OCI-LY3 (cell line): Measurements from ENCODE around the gene OXCT1.

Experiments
- H2AFZ ChIP-seq: fragments of 200-600, 300-600 bp; shearing (Covaris generic); 2 replicates; pipeline ENCODE4 v1.6.0; 2014; ENCODE audit warnings: antibody characterized with exemption, low read depth, low read length
- H3K27ac ChIP-seq: fragments of 200-600, 300-600 bp; sonication (generic); 2 replicates; pipeline ENCODE4 v1.5.1; 2014; ENCODE audit warnings: mild to moderate bottlenecking, low read length, moderate library complexity, mixed read lengths
- H3K27me3 ChIP-seq: fragments of 200-600, 300-600 bp; sonication (generic); 2 replicates; pipeline ENCODE4 v1.6.1; 2014; ENCODE audit warnings: low read depth, low read length, mixed read lengths
- H3K36me3 ChIP-seq: fragments of 200-600, 300-600 bp; sonication (generic); replicated peaks from 2 replicates; pipeline ENCODE3; 2014; ENCODE audit warnings: low read depth, low read length, mixed read lengths
- H3K4me1 ChIP-seq: fragments of 300-600, 200-600 bp; sonication (generic); 2 replicates; pipeline ENCODE4 v1.6.1; 2014; ENCODE audit warnings: low read length, mixed read lengths
- H3K4me2 ChIP-seq: fragments of 200-600, 300-600 bp; sonication (generic); 2 replicates; pipeline ENCODE4 v1.6.1; 2014; ENCODE audit warnings: low read length, mixed read lengths
- H3K4me3 ChIP-seq: fragments of 300-600, 200-600 bp; sonication (generic); 2 replicates; pipeline ENCODE4 v1.5.1; 2014; ENCODE audit warnings: antibody characterized with exemption, mild to moderate bottlenecking, low read length, moderate library complexity
- H3K79me2 ChIP-seq: fragments of 300-600, 200-600 bp; shearing (Covaris generic); 2 replicates; pipeline ENCODE4 v1.6.1; 2014; ENCODE audit warnings: mild to moderate bottlenecking, low read length, mixed read lengths
- H3K9ac ChIP-seq: fragments of 300-600, 200-600 bp; shearing (Covaris generic); 2 replicates; pipeline ENCODE4 v1.6.0; 2014; ENCODE audit warnings: mild to moderate bottlenecking, low read length, moderate library complexity
- H3K9me3 ChIP-seq: fragments of 200-600, 300-600 bp; shearing (Covaris generic); 2 replicates; pipeline ENCODE4 v1.6.1; 2014; ENCODE audit warnings: low read length, mixed read lengths; ENCODE audit not compliant: insufficient read depth
- H4K20me1 ChIP-seq: fragments of 200-600, 300-600 bp; sonication (generic); 2 replicates; pipeline ENCODE4 v1.6.1; 2016; ENCODE audit warnings: low read length, mixed read lengths; ENCODE audit not compliant: insufficient read depth
- EZH2phosphoT487 ChIP-seq: fragments of 200-600 bp; shearing (Covaris generic); IDR thresholded peaks from 2 replicates; pipeline ENCODE4 v1.6.1; 2018; ENCODE audit warnings: antibody characterized with exemption, mixed run types, low read depth
- TF ChIP-seq, protein P1 (sequence below): fragments of 200-600, 300-600 bp; sonication (generic); IDR thresholded peaks from 2 replicates; pipeline ENCODE4 v1.5.1; 2014; ENCODE audit warnings: antibody characterized with exemption, low read length, low read depth

Gene OXCT1

GRCh38 chr5:41903892-41904799 lies 33.9 kb upstream of the OXCT1 start, which contains the start of gene RIMOC1:
Gene RIMOC1 (plus strand): TSS chr5:41904344. CDS start chr5:41904368, 24 bp downstream.
- no peaks in the 10 kb centered on the region for H3K27me3 ChIP-seq

DNA sequence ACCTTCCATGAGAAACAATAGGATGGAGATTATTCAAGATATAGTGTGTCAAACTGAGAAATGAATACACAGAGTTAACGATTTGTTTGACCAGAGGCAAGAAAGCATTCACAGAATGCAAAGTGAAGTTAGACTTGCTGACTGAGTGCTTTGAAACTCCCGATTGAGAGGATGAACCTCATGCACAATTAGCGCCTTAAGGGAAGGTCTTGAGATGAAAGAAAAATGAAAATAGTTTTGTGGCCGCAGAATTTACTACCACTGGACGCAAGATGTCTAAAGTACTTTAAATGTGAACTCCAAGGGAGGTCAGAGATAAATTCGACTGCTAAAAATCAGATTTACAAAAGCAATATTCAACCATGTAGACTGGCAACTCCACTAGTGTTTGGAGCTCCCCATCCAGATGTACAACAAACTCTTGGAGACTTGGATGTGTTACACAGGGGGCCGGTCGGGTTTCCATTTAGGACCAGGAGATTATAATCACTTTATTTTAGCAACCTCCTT lies 33.2 kb upstream of the OXCT1 start:
- peaks cover 28% of the 10 kb centered on the region for H3K79me2 ChIP-seq
- H4K20me1 ChIP-seq: no peaks in the 10 kb centered on the region
- H3K27ac ChIP-seq: no peak overlapping the region
- peak overlapping the region; percentile 30; the same call in 1 of the 2 replicates for H2AFZ ChIP-seq
- H3K4me2 ChIP-seq: peak overlapping the region; percentile 90
- H3K9me3 ChIP-seq: no peaks in the 10 kb centered on the region
- H3K36me3 ChIP-seq: no peaks in the 10 kb centered on the region
- H3K4me3 ChIP-seq: peak overlapping the region; percentile 86
- no peak for TF ChIP-seq EZH2phosphoT487
- TF ChIP-seq, protein P1, sequence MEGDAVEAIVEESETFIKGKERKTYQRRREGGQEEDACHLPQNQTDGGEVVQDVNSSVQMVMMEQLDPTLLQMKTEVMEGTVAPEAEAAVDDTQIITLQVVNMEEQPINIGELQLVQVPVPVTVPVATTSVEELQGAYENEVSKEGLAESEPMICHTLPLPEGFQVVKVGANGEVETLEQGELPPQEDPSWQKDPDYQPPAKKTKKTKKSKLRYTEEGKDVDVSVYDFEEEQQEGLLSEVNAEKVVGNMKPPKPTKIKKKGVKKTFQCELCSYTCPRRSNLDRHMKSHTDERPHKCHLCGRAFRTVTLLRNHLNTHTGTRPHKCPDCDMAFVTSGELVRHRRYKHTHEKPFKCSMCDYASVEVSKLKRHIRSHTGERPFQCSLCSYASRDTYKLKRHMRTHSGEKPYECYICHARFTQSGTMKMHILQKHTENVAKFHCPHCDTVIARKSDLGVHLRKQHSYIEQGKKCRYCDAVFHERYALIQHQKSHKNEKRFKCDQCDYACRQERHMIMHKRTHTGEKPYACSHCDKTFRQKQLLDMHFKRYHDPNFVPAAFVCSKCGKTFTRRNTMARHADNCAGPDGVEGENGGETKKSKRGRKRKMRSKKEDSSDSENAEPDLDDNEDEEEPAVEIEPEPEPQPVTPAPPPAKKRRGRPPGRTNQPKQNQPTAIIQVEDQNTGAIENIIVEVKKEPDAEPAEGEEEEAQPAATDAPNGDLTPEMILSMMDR: no peak
- H3K27me3 ChIP-seq: no peaks in the 10 kb centered on the region
- H3K4me1 ChIP-seq: peaks cover 11% of the 10 kb centered on the region
- peak overlapping the region; percentile 55 for H3K9ac ChIP-seq

More at GRCh38 chr5:41903892-41904799, 33.9 kb upstream of the OXCT1 start, which contains the start of gene RIMOC1:
- Histone ChIP-seq H4K20me1 (no peaks in the 10 kb centered on the region), H3K9ac (peak within 1 kb of the TSS; percentile 69), H3K4me1 (peaks cover 11% of the 10 kb centered on the region), H3K27ac (no peak within 1 kb of the TSS), H3K36me3 (no peaks in the 10 kb centered on the region), H3K79me2 (peaks cover 28% of the 10 kb centered on the region), H3K4me2 (peak within 1 kb of the TSS; percentile 90), H3K9me3 (no peaks in the 10 kb centered on the region), H2AFZ (peak within 1 kb of the TSS; percentile 30; the same call in 1 of the 2 replicates), H3K4me3 (peak within 1 kb of the TSS; percentile 86)
- TF ChIP-seq, protein P1: no peak
- no peak for TF ChIP-seq EZH2phosphoT487

- Histone ChIP-seq H4K20me1 (no peaks in the 10 kb centered on the region), H3K27me3 (no peaks in the 10 kb centered on the region), H3K36me3 (no peaks in the 10 kb centered on the region), H2AFZ (no peak overlapping the region), H3K79me2 (no peaks in the 10 kb centered on the region), H3K9ac (no peak overlapping the region), H3K4me2 (no peak overlapping the region), H3K4me1 (no peaks in the 10 kb centered on the region), H3K9me3 (no peaks in the 10 kb centered on the region), H3K27ac (no peak overlapping the region), H3K4me3 (no peak overlapping the region)
- TF ChIP-seq EZH2phosphoT487: no peak
- TF ChIP-seq, protein P1: no peak
Measured at GRCh38 chr5:41896230-41896629, 26.0 kb upstream of the OXCT1 start.
